IPS-18a (cell line): ENCODE results near the gene BMX.

ENCODE experiments used
- H3K27ac ChIP-seq: one replicate; pipeline ENCODE4 v1.5.1; 2013; ENCODE audit warnings: low read length
- H3K27me3 ChIP-seq: one replicate; pipeline ENCODE4 v1.6.1; 2013; ENCODE audit warnings: mild to moderate bottlenecking, low read length; ENCODE audit not compliant: control insufficient read depth, insufficient read depth
- H3K36me3 ChIP-seq: one replicate; pipeline ENCODE4 v1.6.1; 2013; ENCODE audit warnings: low read depth, low read length; ENCODE audit not compliant: control insufficient read depth
- H3K4me1 ChIP-seq: one replicate; pipeline ENCODE4 v1.6.1; 2013; ENCODE audit warnings: low read depth, low read length; ENCODE audit not compliant: control insufficient read depth
- H3K4me3 ChIP-seq: one replicate; pipeline ENCODE4 v1.5.1; 2013; ENCODE audit warnings: low read length
- H3K9ac ChIP-seq: one replicate; pipeline ENCODE4 v1.6.1; 2013; ENCODE audit warnings: mild to moderate bottlenecking, low read length, moderate library complexity
- H3K9me3 ChIP-seq: one replicate; pipeline ENCODE4 v1.6.1; 2013; ENCODE audit warnings: low read depth, low read length; ENCODE audit not compliant: control insufficient read depth

The BMX gene

GRCh38 chrX:15509845-15510244, 9.2 kb downstream of the BMX start:
- Histone ChIP-seq H3K9ac (no peak overlapping the region), H3K9me3 (no peaks in the 10 kb centered on the region), H3K27me3 (no peaks in the 10 kb centered on the region), H3K27ac (no peak overlapping the region), H3K4me3 (no peak overlapping the region), H3K4me1 (peaks cover 4% of the 10 kb centered on the region), H3K36me3 (no peaks in the 10 kb centered on the region)

GRCh38 chrX:15511563-15511962, 11.0 kb downstream of the BMX start:
- Histone ChIP-seq H3K9me3 (no peaks in the 10 kb centered on the region), H3K4me3 (no peak overlapping the region), H3K4me1 (no peaks in the 10 kb centered on the region), H3K27me3 (no peaks in the 10 kb centered on the region), H3K27ac (no peak overlapping the region), H3K9ac (no peak overlapping the region), H3K36me3 (no peaks in the 10 kb centered on the region)

- Histone ChIP-seq H3K27me3 (no peaks in the 10 kb centered on the region), H3K4me3 (no peak overlapping the region), H3K9me3 (no peaks in the 10 kb centered on the region), H3K36me3 (no peaks in the 10 kb centered on the region), H3K27ac (no peak overlapping the region), H3K9ac (no peak overlapping the region), H3K4me1 (no peaks in the 10 kb centered on the region)
Measured at GRCh38 chrX:15512401-15512965, 11.9 kb downstream of the BMX start.

- Histone ChIP-seq H3K36me3 (no peaks in the 10 kb centered on the region), H3K4me1 (no peaks in the 10 kb centered on the region), H3K4me3 (no peak overlapping the region), H3K9ac (no peak overlapping the region), H3K27me3 (no peaks in the 10 kb centered on the region), H3K9me3 (no peaks in the 10 kb centered on the region), H3K27ac (no peak overlapping the region)
Measured at GRCh38 chrX:15514279-15514678, 13.7 kb downstream of the BMX start.

GRCh38 chrX:15515931-15516330, 15.3 kb downstream of the BMX start:
- no peaks in the 10 kb centered on the region for H3K36me3 ChIP-seq
- H3K4me3 ChIP-seq, result no peak overlapping the region
- no peaks in the 10 kb centered on the region for H3K27me3 ChIP-seq
- no peaks in the 10 kb centered on the region for H3K4me1 ChIP-seq
- H3K9me3 ChIP-seq, result no peaks in the 10 kb centered on the region
- no peak overlapping the region for H3K27ac ChIP-seq
- H3K9ac ChIP-seq, result no peak overlapping the region

- Histone ChIP-seq H3K9me3 (no peaks in the 10 kb centered on the region), H3K27me3 (no peaks in the 10 kb centered on the region), H3K27ac (no peak overlapping the region), H3K9ac (no peak overlapping the region), H3K4me3 (no peak overlapping the region), H3K36me3 (no peaks in the 10 kb centered on the region), H3K4me1 (no peaks in the 10 kb centered on the region)
Measured at GRCh38 chrX:15522464-15522863, 21.9 kb downstream of the BMX start.

GRCh38 chrX:15523088-15523487, 22.5 kb downstream of the BMX start:
- H3K27me3 ChIP-seq, result no peaks in the 10 kb centered on the region
- H3K9me3 ChIP-seq, result no peaks in the 10 kb centered on the region
- H3K36me3 ChIP-seq, result no peaks in the 10 kb centered on the region
- H3K4me1 ChIP-seq, result no peaks in the 10 kb centered on the region
- H3K4me3 ChIP-seq, result no peak overlapping the region
- H3K9ac ChIP-seq, result no peak overlapping the region
- no peak overlapping the region for H3K27ac ChIP-seq

- no peak overlapping the region for H3K9ac ChIP-seq
- no peak overlapping the region for H3K27ac ChIP-seq
- H3K27me3 ChIP-seq, result no peaks in the 10 kb centered on the region
- H3K4me3 ChIP-seq, result no peak overlapping the region
- no peaks in the 10 kb centered on the region for H3K9me3 ChIP-seq
- H3K4me1 ChIP-seq, result no peaks in the 10 kb centered on the region
- no peaks in the 10 kb centered on the region for H3K36me3 ChIP-seq
Measured at GRCh38 chrX:15524417-15524816, 23.8 kb downstream of the BMX start.

- no peaks in the 10 kb centered on the region for H3K9me3 ChIP-seq
- H3K9ac ChIP-seq, result no peak overlapping the region
- H3K36me3 ChIP-seq, result no peaks in the 10 kb centered on the region
- H3K27ac ChIP-seq, result no peak overlapping the region
- no peaks in the 10 kb centered on the region for H3K27me3 ChIP-seq
- H3K4me3 ChIP-seq, result no peak overlapping the region
- H3K4me1 ChIP-seq, result no peaks in the 10 kb centered on the region
Measured at GRCh38 chrX:15525664-15526416, 25.2 kb downstream of the BMX start.

- no peak overlapping the region for H3K27ac ChIP-seq
- H3K4me1 ChIP-seq, result no peaks in the 10 kb centered on the region
- no peak overlapping the region for H3K9ac ChIP-seq
- no peaks in the 10 kb centered on the region for H3K9me3 ChIP-seq
- H3K4me3 ChIP-seq, result no peak overlapping the region
- no peaks in the 10 kb centered on the region for H3K27me3 ChIP-seq
- no peaks in the 10 kb centered on the region for H3K36me3 ChIP-seq
Measured at GRCh38 chrX:15529165-15529564, 28.6 kb downstream of the BMX start.

GRCh38 chrX:15530318-15530717, 29.7 kb downstream of the BMX start:
- no peak overlapping the region for H3K9ac ChIP-seq
- no peaks in the 10 kb centered on the region for H3K36me3 ChIP-seq
- no peaks in the 10 kb centered on the region for H3K27me3 ChIP-seq
- no peaks in the 10 kb centered on the region for H3K4me1 ChIP-seq
- no peak overlapping the region for H3K4me3 ChIP-seq
- H3K9me3 ChIP-seq, result no peaks in the 10 kb centered on the region
- H3K27ac ChIP-seq, result no peak overlapping the region

- no peaks in the 10 kb centered on the region for H3K4me1 ChIP-seq
- no peak overlapping the region for H3K9ac ChIP-seq
- H3K36me3 ChIP-seq, result no peaks in the 10 kb centered on the region
- no peak overlapping the region for H3K27ac ChIP-seq
- no peak overlapping the region for H3K4me3 ChIP-seq
- H3K9me3 ChIP-seq, result no peaks in the 10 kb centered on the region
- H3K27me3 ChIP-seq, result no peaks in the 10 kb centered on the region
Measured at GRCh38 chrX:15546745-15547144, 46.1 kb downstream of the BMX start.
